Karpas-422 (cell line): Measurements from ENCODE around the gene MDFI. TPM values are rescaled to one million over a fixed set of nuclear protein-coding genes. Genes with fewer than 3 reads are reported as not detected.

Experiments used
- DNase-seq: peaks from one replicate; pipeline ENCODE4 v3.0.0-alpha.2; 2015
- H2AFZ ChIP-seq: fragments of 200-600 bp; sonication (generic); 2 replicates; pipeline ENCODE4 v1.6.1; 2014; ENCODE audit warnings: antibody characterized with exemption, low read length, mixed read lengths
- H3K27ac ChIP-seq: fragments of 200-600 bp; sonication (generic); 2 replicates; pipeline ENCODE4 v1.5.1; 2014; ENCODE audit warnings: mild to moderate bottlenecking, low read length, moderate library complexity
- H3K27me3 ChIP-seq: fragments of 200-600 bp; sonication (generic); 2 replicates; pipeline ENCODE4 v1.6.1; 2014; ENCODE audit warnings: low read length, mixed read lengths
- H3K36me3 ChIP-seq: fragments of 200-600 bp; sonication (generic); 2 replicates; pipeline ENCODE4 v1.6.1; 2014; ENCODE audit warnings: low read length, mixed read lengths; ENCODE audit not compliant: insufficient read depth
- H3K4me1 ChIP-seq: fragments of 200-600 bp; sonication (generic); 2 replicates; pipeline ENCODE4 v1.6.1; 2014; ENCODE audit warnings: mild to moderate bottlenecking, low read length, mixed read lengths
- H3K4me2 ChIP-seq: fragments of 200-600 bp; sonication (generic); 2 replicates; pipeline ENCODE4 v1.6.1; 2014; ENCODE audit warnings: low read length, low read depth, mild to moderate bottlenecking; ENCODE audit not compliant: poor library complexity, severe bottlenecking
- H3K4me3 ChIP-seq: fragments of 200-600 bp; sonication (generic); 2 replicates; pipeline ENCODE4 v1.5.1; 2014; ENCODE audit warnings: mild to moderate bottlenecking, antibody characterized with exemption, low read length, mixed read lengths
- H3K79me2 ChIP-seq: fragments of 200-600 bp; sonication (generic); 2 replicates; pipeline ENCODE4 v1.6.1; 2014; ENCODE audit warnings: mild to moderate bottlenecking, low read length, mixed read lengths
- H3K9ac ChIP-seq: fragments of 200-600 bp; sonication (generic); 2 replicates; pipeline ENCODE4 v1.6.0; 2014; ENCODE audit warnings: low read length
- H3K9me2 ChIP-seq: fragments of 200-600 bp; sonication (generic), shearing (Covaris generic); replicated peaks from 2 replicates; pipeline ENCODE4 v1.6.0; 2014; ENCODE audit warnings: mild to moderate bottlenecking, low read length, moderate library complexity; ENCODE audit not compliant: insufficient read depth
- H3K9me3 ChIP-seq: fragments of 300-700, 200-600 bp; sonication (generic); 2 replicates; pipeline ENCODE4 v1.6.1; 2014; ENCODE audit warnings: low read length, mixed read lengths
- H4K20me1 ChIP-seq: fragments of 200-600 bp; sonication (generic); 2 replicates; pipeline ENCODE4 v1.6.1; 2014; ENCODE audit warnings: mild to moderate bottlenecking, antibody characterized with exemption, low read length, low read depth; ENCODE audit not compliant: insufficient read depth
- total RNA-seq: library from RNA; depleted of rRNA; stranded (reverse); fragments of >200 nt; shearing (Covaris generic); gene quantifications from 2 replicates; pipeline ENCODE4 v1.2.3, GENCODE V29; 2014; ENCODE audit warnings: low replicate concordance

The MDFI gene
- total RNA-seq, 1 experiment from 2014 or later, result not detected

- Histone ChIP-seq H3K4me3 (no peak overlapping the region), H3K9me3 (no peaks in the 10 kb centered on the region), H3K79me2 (no peaks in the 10 kb centered on the region), H3K4me1 (no peaks in the 10 kb centered on the region), H3K9ac (no peak overlapping the region), H3K36me3 (no peaks in the 10 kb centered on the region), H3K4me2 (no peak overlapping the region), H4K20me1 (no peaks in the 10 kb centered on the region), H3K27me3 (no peaks in the 10 kb centered on the region), H3K9me2 (no peaks in the 10 kb centered on the region), H3K27ac (no peak overlapping the region), H2AFZ (no peak overlapping the region)
- no peak for DNase-seq
These were observed 7.9 kb downstream of the MDFI start for GRCh38 chr6:41646026-41646795.

- no peaks in the 10 kb centered on the region for H3K79me2 ChIP-seq
- no peaks in the 10 kb centered on the region for H3K36me3 ChIP-seq
These were observed 8.8 kb downstream of the MDFI start for GRCh38 chr6:41647061-41647511.

DNA sequence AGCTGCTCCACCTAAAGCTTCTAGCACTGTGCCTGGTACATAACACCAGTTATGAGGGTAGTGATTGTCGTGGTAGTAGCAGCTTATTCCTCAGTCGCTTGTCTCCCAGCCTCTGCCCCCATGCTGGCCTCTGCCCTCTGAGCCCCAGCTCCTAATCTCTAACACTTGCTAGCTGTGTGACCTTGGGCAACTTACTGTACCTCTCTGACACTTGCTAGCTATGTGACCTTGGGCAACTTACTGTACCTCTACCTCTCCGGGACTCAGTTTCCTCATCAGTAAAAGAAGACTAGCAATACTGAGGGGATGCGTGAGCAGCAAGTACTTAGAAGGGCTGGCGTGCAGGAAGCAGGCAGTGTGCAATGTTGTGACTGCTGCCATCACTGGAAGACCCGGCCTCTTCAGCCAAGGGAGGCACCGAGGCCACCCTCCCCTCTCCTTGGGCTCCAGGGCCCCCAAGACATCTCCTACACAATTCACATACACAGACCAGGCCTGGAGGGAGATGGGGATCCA is 9.9 kb downstream of the MDFI start:
- H2AFZ ChIP-seq, result no peak overlapping the region
- H3K9me2 ChIP-seq, result no peaks in the 10 kb centered on the region
- H3K27ac ChIP-seq, result no peak overlapping the region
- no peaks in the 10 kb centered on the region for H3K36me3 ChIP-seq
- H4K20me1 ChIP-seq, result no peaks in the 10 kb centered on the region
- no peaks in the 10 kb centered on the region for H3K79me2 ChIP-seq
- H3K4me3 ChIP-seq, result no peak overlapping the region
- H3K9ac ChIP-seq, result no peak overlapping the region
- no peaks in the 10 kb centered on the region for H3K9me3 ChIP-seq
- no peaks in the 10 kb centered on the region for H3K4me1 ChIP-seq
- no peak overlapping the region for H3K4me2 ChIP-seq
- H3K27me3 ChIP-seq, result no peaks in the 10 kb centered on the region
- no peak for DNase-seq

More at GRCh38 chr6:41647061-41647511, 8.8 kb downstream of the MDFI start:
- no peaks in the 10 kb centered on the region for H4K20me1 ChIP-seq
- H3K9me2 ChIP-seq, result no peaks in the 10 kb centered on the region
- H3K9ac ChIP-seq, result no peak overlapping the region
- no peaks in the 10 kb centered on the region for H3K9me3 ChIP-seq
- no peak overlapping the region for H2AFZ ChIP-seq
- no peak overlapping the region for H3K4me2 ChIP-seq
- H3K4me1 ChIP-seq, result no peaks in the 10 kb centered on the region
- no peak overlapping the region for H3K4me3 ChIP-seq
- H3K27ac ChIP-seq, result no peak overlapping the region
- no peak for DNase-seq
- H3K27me3 ChIP-seq, result no peaks in the 10 kb centered on the region

DNA sequence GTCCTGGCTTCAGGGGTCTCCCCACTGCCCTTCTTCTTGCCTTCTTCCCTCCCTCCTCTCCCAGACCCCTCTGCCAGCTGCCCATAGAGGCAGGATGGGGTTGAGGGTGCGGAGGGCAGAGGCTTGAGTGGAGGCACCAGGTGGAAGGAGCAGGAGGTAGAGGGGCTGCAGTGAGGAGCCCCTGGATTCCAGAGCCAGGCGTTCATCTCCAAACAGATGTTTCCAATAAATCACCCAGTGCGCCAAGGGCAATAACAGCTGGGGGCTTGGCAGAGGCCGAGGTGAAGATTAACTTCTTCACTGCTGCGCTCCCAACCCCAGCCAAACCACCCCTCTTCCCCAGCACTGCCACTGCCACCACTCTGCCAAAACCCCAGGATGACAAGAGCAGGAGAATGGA is 10.7 kb downstream of the MDFI start:
- Histone ChIP-seq H3K4me3 (no peak overlapping the region), H4K20me1 (no peaks in the 10 kb centered on the region), H3K79me2 (no peaks in the 10 kb centered on the region), H2AFZ (no peak overlapping the region), H3K4me2 (no peak overlapping the region), H3K27me3 (no peaks in the 10 kb centered on the region), H3K4me1 (no peaks in the 10 kb centered on the region), H3K27ac (no peak overlapping the region), H3K9me3 (no peaks in the 10 kb centered on the region), H3K9me2 (no peaks in the 10 kb centered on the region), H3K9ac (no peak overlapping the region), H3K36me3 (no peaks in the 10 kb centered on the region)
- DNase-seq, result no peak

GRCh38 chr6:41649596-41649995 is 11.3 kb downstream of the MDFI start:
- H3K9ac ChIP-seq, result no peak overlapping the region
- no peak for DNase-seq
- no peaks in the 10 kb centered on the region for H3K79me2 ChIP-seq
- H3K4me3 ChIP-seq, result no peak overlapping the region
- H2AFZ ChIP-seq, result no peak overlapping the region
- no peaks in the 10 kb centered on the region for H3K4me1 ChIP-seq
- no peaks in the 10 kb centered on the region for H3K36me3 ChIP-seq
- H3K27me3 ChIP-seq, result no peaks in the 10 kb centered on the region
- no peak overlapping the region for H3K27ac ChIP-seq
- no peaks in the 10 kb centered on the region for H3K9me3 ChIP-seq
- no peaks in the 10 kb centered on the region for H3K9me2 ChIP-seq
- no peak overlapping the region for H3K4me2 ChIP-seq
- H4K20me1 ChIP-seq, result no peaks in the 10 kb centered on the region

DNA sequence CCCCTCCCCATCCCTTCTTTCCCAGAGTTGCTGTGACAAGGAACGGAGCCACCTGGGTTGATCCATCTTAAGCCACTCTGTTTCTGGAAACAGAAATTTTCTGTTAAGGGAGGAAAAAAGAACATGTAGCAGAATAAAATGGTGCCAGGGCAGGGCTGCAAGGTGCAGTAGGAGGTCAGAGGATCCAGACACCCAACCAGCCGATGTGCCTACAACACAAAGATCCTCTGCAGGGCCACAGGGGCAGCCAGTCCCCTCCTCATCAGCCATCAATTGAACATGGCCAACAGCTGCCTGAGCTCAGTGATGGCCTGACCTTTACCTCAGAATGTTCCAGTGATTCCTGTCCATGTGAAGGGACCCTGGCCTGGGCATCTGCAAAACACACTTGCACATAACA is 11.9 kb downstream of the MDFI start:
- Histone ChIP-seq H3K9ac (no peak overlapping the region), H3K36me3 (no peaks in the 10 kb centered on the region)

GRCh38 chr6:41651246-41651961 is 13.1 kb downstream of the MDFI start:
- Histone ChIP-seq H4K20me1 (no peaks in the 10 kb centered on the region), H3K4me1 (no peaks in the 10 kb centered on the region), H3K27me3 (no peaks in the 10 kb centered on the region), H3K9ac (no peak overlapping the region), H3K79me2 (no peaks in the 10 kb centered on the region), H3K36me3 (no peaks in the 10 kb centered on the region), H3K27ac (no peak overlapping the region), H3K9me2 (no peaks in the 10 kb centered on the region), H3K4me2 (no peak overlapping the region), H3K9me3 (no peaks in the 10 kb centered on the region), H3K4me3 (no peak overlapping the region), H2AFZ (no peak overlapping the region)
- no peak for DNase-seq

More for the DNA sequence above, 11.9 kb downstream of the MDFI start:
- Histone ChIP-seq H3K4me1 (no peaks in the 10 kb centered on the region), H3K27ac (no peak overlapping the region), H3K4me2 (no peak overlapping the region), H3K27me3 (no peaks in the 10 kb centered on the region), H2AFZ (no peak overlapping the region), H3K4me3 (no peak overlapping the region), H4K20me1 (no peaks in the 10 kb centered on the region), H3K9me3 (no peaks in the 10 kb centered on the region), H3K79me2 (no peaks in the 10 kb centered on the region), H3K9me2 (no peaks in the 10 kb centered on the region)
- no peak for DNase-seq

GRCh38 chr6:41651962-41652657 is 13.8 kb downstream of the MDFI start:
- H2AFZ ChIP-seq, result no peak overlapping the region
- H4K20me1 ChIP-seq, result no peaks in the 10 kb centered on the region
- H3K9me2 ChIP-seq, result no peaks in the 10 kb centered on the region
- H3K27me3 ChIP-seq, result no peaks in the 10 kb centered on the region
- H3K4me2 ChIP-seq, result no peak overlapping the region
- no peak overlapping the region for H3K9ac ChIP-seq
- no peaks in the 10 kb centered on the region for H3K79me2 ChIP-seq
- no peak overlapping the region for H3K4me3 ChIP-seq
- no peak for DNase-seq
- H3K36me3 ChIP-seq, result no peaks in the 10 kb centered on the region
- H3K27ac ChIP-seq, result no peak overlapping the region
- no peaks in the 10 kb centered on the region for H3K4me1 ChIP-seq
- no peaks in the 10 kb centered on the region for H3K9me3 ChIP-seq
